Stimulated activated CD8-positive, alpha-beta memory T cell treated with anti-CD3 and anti-CD28 coated beads, Interleukin-15, amount 100 ng/mL, for 4 hours (primary cell): ENCODE results near the gene KCNH6.

Source experiments
- DNase-seq, 2 donors: peaks; one replicate each; pipeline ENCODE4 v3.0.0-alpha.2; 2020; ENCODE audit warnings: low read depth in 2 of 2

The KCNH6 gene

GRCh38 chr17:63488851-63489250 lies 34.3 kb upstream of the KCNH6 start:
- no peak for DNase-seq

GRCh38 chr17:63489291-63489690 lies 33.9 kb upstream of the KCNH6 start:
- DNase-seq = no peak

- no peak for DNase-seq
Observed at GRCh38 chr17:63490329-63490728, 32.8 kb upstream of the KCNH6 start.

- DNase-seq = no peak
Observed at GRCh38 chr17:63490858-63491400, 32.2 kb upstream of the KCNH6 start.

- DNase-seq = no peak
Observed at GRCh38 chr17:63491413-63491812, 31.7 kb upstream of the KCNH6 start.

GRCh38 chr17:63491977-63492618 lies 31.1 kb upstream of the KCNH6 start:
- no peak for DNase-seq

- DNase-seq = no peak
Observed at GRCh38 chr17:63492940-63493339, 30.2 kb upstream of the KCNH6 start.

- no peak for DNase-seq
Observed at GRCh38 chr17:63493411-63493810, 29.7 kb upstream of the KCNH6 start.

GRCh38 chr17:63494300-63494928 lies 28.7 kb upstream of the KCNH6 start:
- no peak for DNase-seq

- DNase-seq = no peak
Observed at GRCh38 chr17:63495491-63495890, 27.7 kb upstream of the KCNH6 start.

GRCh38 chr17:63496177-63496576 lies 27.0 kb upstream of the KCNH6 start:
- DNase-seq = no peak

GRCh38 chr17:63496663-63497400 lies 26.3 kb upstream of the KCNH6 start:
- no peak for DNase-seq

GRCh38 chr17:63497708-63498483 lies 25.3 kb upstream of the KCNH6 start:
- no peak for DNase-seq

GRCh38 chr17:63498626-63499195 lies 24.4 kb upstream of the KCNH6 start:
- DNase-seq = no peak

GRCh38 chr17:63500543-63501390 lies 22.4 kb upstream of the KCNH6 start:
- DNase-seq = no peak

- no peak for DNase-seq
Observed at GRCh38 chr17:63503341-63503705, 19.8 kb upstream of the KCNH6 start.

- no peak for DNase-seq
Observed at GRCh38 chr17:63504261-63504660, 18.9 kb upstream of the KCNH6 start.

- no peak for DNase-seq
Observed at GRCh38 chr17:63505341-63505740, 17.8 kb upstream of the KCNH6 start.

- no peak for DNase-seq
Observed at GRCh38 chr17:63506627-63507026, 16.5 kb upstream of the KCNH6 start.

GRCh38 chr17:63511331-63511730 lies 11.8 kb upstream of the KCNH6 start:
- DNase-seq = no peak

GRCh38 chr17:63512388-63512787 lies 10.8 kb upstream of the KCNH6 start:
- no peak for DNase-seq
